Liver (tissue), 9 donors: ENCODE measurements around the gene LMAN2. TPM values are rescaled to one million over a fixed set of nuclear protein-coding genes. Genes with fewer than 3 reads are reported as not detected.

ENCODE experiments used
- DNase-seq: peaks from one replicate; pipeline ENCODE4 v3.0.0-alpha.2; 2017; ENCODE audit warnings: low spot score
- H3K27ac ChIP-seq, 2 donors: one replicate each; pipeline ENCODE4 v1.7.0; 2013; ENCODE audit warnings: inconsistent platforms in 2 of 2, low read length in 2 of 2, control low read depth in 1 of 2, low read depth in 1 of 2, mild to moderate bottlenecking in 1 of 2
- H3K27me3 ChIP-seq, 4 donors: one replicate each; pipeline versions ENCODE4 v1.6.1 to v1.7.0; 2013; ENCODE audit warnings: low read length in 3 of 4, inconsistent platforms in 1 of 4, mild to moderate bottlenecking in 1 of 4, moderate library complexity in 1 of 4; ENCODE audit not compliant: control insufficient read depth in 4 of 4, insufficient read depth in 4 of 4
- H3K36me3 ChIP-seq, 4 donors: one replicate each; pipeline versions ENCODE4 v1.6.1 to v1.7.0; 2013; ENCODE audit warnings: low read length in 3 of 4, mild to moderate bottlenecking in 3 of 4, low read depth in 1 of 4, moderate library complexity in 1 of 4; ENCODE audit not compliant: control insufficient read depth in 4 of 4, insufficient read depth in 3 of 4
- H3K4me1 ChIP-seq, 4 donors: one replicate each; pipeline versions ENCODE4 v1.6.1 to v1.7.0; 2013; ENCODE audit warnings: low read length in 3 of 4, mild to moderate bottlenecking in 3 of 4, moderate library complexity in 1 of 4; ENCODE audit not compliant: control insufficient read depth in 4 of 4, insufficient read depth in 4 of 4
- H3K4me3 ChIP-seq, 3 donors: one replicate each; pipeline versions ENCODE4 v1.6.1 to v1.7.0; 2013; ENCODE audit warnings: low read length in 3 of 3, control low read depth in 1 of 3, low read depth in 1 of 3, mild to moderate bottlenecking in 1 of 3
- H3K9ac ChIP-seq, 2 donors: one replicate each; pipeline ENCODE4 v1.7.0; 2013; ENCODE audit warnings: low read length in 2 of 2, mild to moderate bottlenecking in 2 of 2, moderate library complexity in 2 of 2, control low read depth in 1 of 2, low read depth in 1 of 2
- H3K9me3 ChIP-seq, 4 donors: one replicate each; pipeline versions ENCODE4 v1.6.1 to v1.7.0; 2013; ENCODE audit warnings: low read length in 3 of 4; ENCODE audit not compliant: control insufficient read depth in 4 of 4
- ATF3 ChIP-seq: IDR thresholded peaks from 2 replicates; pipeline ENCODE4 v1.6.1; 2016; ENCODE audit warnings: antibody characterized with exemption
- FOXA2 ChIP-seq: IDR thresholded peaks from 2 replicates; pipeline ENCODE4 v1.6.1; 2016; ENCODE audit warnings: antibody characterized with exemption
- GABPA ChIP-seq, 2 donors: IDR thresholded peaks in 1 of 2; conservative IDR thresholded peaks in 1 of 2; 2 replicates each; pipeline ENCODE4 v1.6.1; 2016; ENCODE audit warnings: antibody characterized with exemption in 2 of 2, mild to moderate bottlenecking in 1 of 2, moderate library complexity in 1 of 2
- HNF4A ChIP-seq, 2 donors: conservative IDR thresholded peaks; 2 replicates each; pipeline ENCODE4 v1.6.1; 2016; ENCODE audit warnings: antibody characterized with exemption in 2 of 2, mild to moderate bottlenecking in 2 of 2
- HNF4G ChIP-seq: IDR thresholded peaks from 2 replicates; pipeline ENCODE4 v1.6.1; 2016; ENCODE audit warnings: antibody characterized with exemption
- RAD21 ChIP-seq, 2 donors: IDR thresholded peaks; 2 replicates each; pipeline ENCODE4 v1.6.1; 2016; ENCODE audit warnings: antibody characterized with exemption in 2 of 2, mild to moderate bottlenecking in 2 of 2
- REST ChIP-seq: IDR thresholded peaks from 2 replicates; pipeline ENCODE4 v1.6.1; 2016; ENCODE audit warnings: antibody characterized with exemption, mild to moderate bottlenecking
- RXRA ChIP-seq, 2 donors: IDR thresholded peaks; 2 replicates each; pipeline ENCODE4 v1.6.1; 2017 to 2018; ENCODE audit warnings: antibody characterized with exemption in 2 of 2, mild to moderate bottlenecking in 1 of 2
- SP1 ChIP-seq: IDR thresholded peaks from 2 replicates; pipeline ENCODE4 v1.6.1; 2018; ENCODE audit warnings: antibody characterized with exemption, mild to moderate bottlenecking
- TAF1 ChIP-seq: conservative IDR thresholded peaks from 2 replicates; pipeline ENCODE4 v1.6.1; 2016; ENCODE audit warnings: antibody characterized with exemption, mild to moderate bottlenecking
- YY1 ChIP-seq: IDR thresholded peaks from 2 replicates; pipeline ENCODE4 v1.6.1; 2016; ENCODE audit warnings: antibody characterized with exemption, mild to moderate bottlenecking
- ZBTB33 ChIP-seq: IDR thresholded peaks from 2 replicates; pipeline ENCODE4 v1.6.1; 2016; ENCODE audit warnings: antibody characterized with exemption
- WGBS: extraction: QIAGEN DNeasy Blood & Tissue Kit; methylation state at CpG from one replicate; pipeline ENCODE4 v1.1.7; 2013; 5-methylcytosine and 5-hydroxymethylcytosine counted together
- polyA plus RNA-seq, 2 donors: library from polyadenylated mRNA; stranded (reverse) in 1 of 2; unstranded in 1 of 2; fragments of 200-250 nt in 1 of 2; fragments of >200 nt in 1 of 2; fragmentation: Nextera tagmentation in 1 of 2; extraction: Ambion mirVana in 1 of 2; gene quantifications; one replicate each; pipeline versions ENCODE4 v1.2.1 to v1.2.3, GENCODE V29; 2013 to 2015
- total RNA-seq, 2 donors: library from RNA; depleted of rRNA; stranded (reverse); fragments of >200 nt; gene quantifications; one replicate each; pipeline ENCODE4 v1.2.3, GENCODE V29; 2014
- TF ChIP-seq, protein P1 (sequence below): IDR thresholded peaks from 2 replicates; pipeline ENCODE4 v1.6.1; 2016; ENCODE audit warnings: antibody characterized with exemption
- donor health status: healthy.
- donor health status: healthy.
- donor health status: healthy.
- donor health status: healthy.
- donor health status: healthy.

The LMAN2 gene
- total and polyA plus RNA-seq, 4 donors, result 243 to 478 (median 364) TPM

GRCh38 chr5:177296581-177296980 lies 54.9 kb downstream of the LMAN2 start:
- H3K4me1 ChIP-seq, result peaks cover 4 to 12% (median 9%) of the 10 kb centered on the region in 4 donors
- DNase-seq, result no peak
- TF ChIP-seq FOXA2 (no peak), TAF1 (no peak), RXRA (IDR thresholded peaks at IDR 0.05) (no peak), SP1 (no peak), YY1 (no peak), HNF4A (conservative IDR thresholded peaks at IDR 0.05) (no peak)
- peaks cover 7 to 45% (median 41%) of the 10 kb centered on the region in 4 donors for H3K36me3 ChIP-seq
- no peak overlapping the region for H3K4me3 ChIP-seq
- no peak overlapping the region for H3K9ac ChIP-seq
- no peaks in the 10 kb centered on the region for H3K9me3 ChIP-seq
- H3K27ac ChIP-seq, result peak overlapping the region in 1 of 2 donors; percentile 3
- no peaks in the 10 kb centered on the region for H3K27me3 ChIP-seq
- 59% methylated on average over 4 of the region's 4 CpGs for WGBS

GRCh38 chr5:177295924-177296323 lies 55.5 kb downstream of the LMAN2 start:
- Histone ChIP-seq H3K4me3 (no peak overlapping the region), H3K27ac (no peak overlapping the region), H3K4me1 (peaks cover 0 to 6% (median 5%) of the 10 kb centered on the region in 4 donors), H3K9me3 (no peaks in the 10 kb centered on the region), H3K27me3 (no peaks in the 10 kb centered on the region), H3K9ac (no peak overlapping the region), H3K36me3 (peaks cover 7 to 47% (median 44%) of the 10 kb centered on the region in 4 donors)
- WGBS, result 89% methylated on average over 9 of the region's 9 CpGs
- TF ChIP-seq FOXA2, result no peak
- no peak for TF ChIP-seq HNF4A (conservative IDR thresholded peaks at IDR 0.05)
- TF ChIP-seq RAD21 (IDR thresholded peaks at IDR 0.05), result no peak
- no peak for TF ChIP-seq ZBTB33
- no peak for TF ChIP-seq TAF1
- TF ChIP-seq, protein P1, sequence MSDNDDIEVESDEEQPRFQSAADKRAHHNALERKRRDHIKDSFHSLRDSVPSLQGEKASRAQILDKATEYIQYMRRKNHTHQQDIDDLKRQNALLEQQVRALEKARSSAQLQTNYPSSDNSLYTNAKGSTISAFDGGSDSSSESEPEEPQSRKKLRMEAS, result no peak
- no peak for TF ChIP-seq HNF4G
- TF ChIP-seq REST, result no peak
- TF ChIP-seq GABPA (IDR thresholded peaks at IDR 0.05 in 1 of 2, conservative IDR thresholded peaks at IDR 0.05 in 1 of 2), result no peak
- TF ChIP-seq ATF3, result no peak
- TF ChIP-seq SP1, result no peak
- DNase-seq, result no peak
